Transverse colon (tissue), 3 donors: ENCODE data around the gene NUP210.

ENCODE experiments used
- CTCF ChIP-seq, 5 experiments: fragments of 200-600 bp in 3 of 5; fragments of 450-650 bp in 2 of 5; sonication (generic) in 3 of 5; IDR thresholded peaks; 1 replicate in 2 of 5; 2 replicates in 3 of 5; pipeline ENCODE4 v1.5.1; 2016 to 2017; ENCODE audit warnings: antibody characterized with exemption in 5 of 5, inconsistent platforms in 3 of 5, mild to moderate bottlenecking in 2 of 5, moderate library complexity in 1 of 5
- POLR2A ChIP-seq: fragments of 450-650 bp; IDR thresholded peaks from one replicate; pipeline ENCODE4 v1.6.1; 2016; ENCODE audit warnings: antibody characterized with exemption, mild to moderate bottlenecking, moderate library complexity

- no peak for TF ChIP-seq POLR2A
- no peak for TF ChIP-seq CTCF (IDR thresholded peaks at IDR 0.05)
These were observed 105.2 kb downstream of the NUP210 start for GRCh38 chr3:13314877-13315276.
